ENCODE measurements around the gene SLC26A11.
"Not testable (repeated sequence)": the region's sequence is repeated elsewhere in the genome, so short reads cannot be mapped to it uniquely, and the experiment has no call there.

SLC26A11 gene

GRCh38 chr17:80195671-80196529, 24.3 kb upstream of the SLC26A11 start:
- in situ Hi-C loops (cut with MboI; ENCODE audit: low sequenced_read_pairs), result no loop called here

DNA sequence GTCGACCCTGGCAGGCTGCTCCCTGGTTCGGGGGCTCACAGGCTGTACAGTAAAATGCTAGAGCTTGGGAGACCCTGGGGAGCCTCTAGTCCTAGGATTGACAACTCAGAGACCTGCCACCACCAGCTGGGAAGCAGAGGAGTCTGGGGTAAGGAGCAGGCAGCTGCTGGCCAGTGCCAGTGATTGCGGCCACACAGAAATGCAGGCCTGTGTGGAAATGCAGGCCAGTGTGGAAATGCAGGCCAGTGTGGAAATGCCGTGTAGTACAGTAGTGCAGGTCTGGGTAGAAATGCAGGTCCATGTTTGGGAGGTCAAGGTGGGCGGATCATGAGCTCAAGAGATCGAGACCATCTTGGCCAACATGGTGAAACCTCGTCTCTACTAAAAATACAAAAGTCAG, 23.6 kb upstream of the SLC26A11 start:
- in situ Hi-C loops (cut with MboI; ENCODE audit: low sequenced_read_pairs), result no loop called here

- in situ Hi-C loops (cut with MboI; ENCODE audit: low sequenced_read_pairs), result no loop called here
Observed at GRCh38 chr17:80198144-80198661, 22.0 kb upstream of the SLC26A11 start.

DNA sequence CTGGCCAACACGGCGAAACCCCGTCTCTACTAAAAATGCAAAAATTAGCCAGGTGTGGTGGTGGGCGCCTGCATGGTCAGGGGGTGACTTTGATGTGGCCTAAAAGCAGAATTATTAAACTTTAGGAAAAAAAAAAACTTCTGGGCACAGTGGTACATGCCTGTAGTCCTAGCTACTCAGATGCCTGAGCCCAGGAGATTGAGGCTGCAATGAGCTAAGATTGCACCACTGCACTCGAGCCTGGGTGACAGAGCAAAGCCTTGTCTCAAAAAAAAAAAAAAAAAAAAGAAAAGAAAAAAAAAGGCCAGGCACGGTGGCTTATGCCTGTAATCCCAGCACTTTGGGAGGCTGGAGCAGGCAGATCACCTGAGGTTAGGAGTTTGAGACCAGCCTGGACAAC, 20.9 kb upstream of the SLC26A11 start:
- in situ Hi-C loops (cut with MboI; ENCODE audit: low sequenced_read_pairs), result not testable (repeated sequence)

GRCh38 chr17:80201446-80201845, 18.8 kb upstream of the SLC26A11 start:
- in situ Hi-C loops (cut with MboI; ENCODE audit: low sequenced_read_pairs), result no loop called here

GRCh38 chr17:80202197-80202596, 18.0 kb upstream of the SLC26A11 start:
- in situ Hi-C loops (cut with MboI; ENCODE audit: low sequenced_read_pairs), result no loop called here

GRCh38 chr17:80203471-80203963, 16.7 kb upstream of the SLC26A11 start:
- in situ Hi-C loops (cut with MboI; ENCODE audit: low sequenced_read_pairs), result no loop called here

GRCh38 chr17:80204626-80205468, 15.4 kb upstream of the SLC26A11 start:
- in situ Hi-C loops (cut with MboI; ENCODE audit: low sequenced_read_pairs), result no loop called here

GRCh38 chr17:80205811-80206210, 14.4 kb upstream of the SLC26A11 start:
- in situ Hi-C loops (cut with MboI; ENCODE audit: low sequenced_read_pairs), result no loop called here

DNA sequence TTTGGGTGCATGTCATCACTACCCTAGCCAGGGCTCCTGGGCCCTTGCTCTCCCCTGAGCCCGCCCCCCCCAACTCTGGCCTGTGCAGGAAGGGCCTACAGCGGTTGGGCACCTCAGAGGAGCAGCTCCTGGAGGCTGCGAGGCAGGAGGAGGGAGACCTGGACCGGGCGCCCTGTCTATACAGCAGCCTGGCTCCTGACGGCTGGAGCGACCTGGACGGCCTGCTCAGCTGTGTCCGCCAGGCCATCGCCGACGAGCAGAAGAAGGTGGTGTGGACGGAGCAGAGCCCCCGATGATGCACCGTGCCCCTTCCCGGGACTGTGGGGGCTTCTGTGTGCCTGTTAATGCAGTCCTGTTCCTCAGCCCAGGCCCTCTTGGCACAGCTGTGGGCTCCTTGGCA, 12.2 kb upstream of the SLC26A11 start:
- in situ Hi-C loops (cut with MboI; ENCODE audit: low sequenced_read_pairs), result no loop called here

DNA sequence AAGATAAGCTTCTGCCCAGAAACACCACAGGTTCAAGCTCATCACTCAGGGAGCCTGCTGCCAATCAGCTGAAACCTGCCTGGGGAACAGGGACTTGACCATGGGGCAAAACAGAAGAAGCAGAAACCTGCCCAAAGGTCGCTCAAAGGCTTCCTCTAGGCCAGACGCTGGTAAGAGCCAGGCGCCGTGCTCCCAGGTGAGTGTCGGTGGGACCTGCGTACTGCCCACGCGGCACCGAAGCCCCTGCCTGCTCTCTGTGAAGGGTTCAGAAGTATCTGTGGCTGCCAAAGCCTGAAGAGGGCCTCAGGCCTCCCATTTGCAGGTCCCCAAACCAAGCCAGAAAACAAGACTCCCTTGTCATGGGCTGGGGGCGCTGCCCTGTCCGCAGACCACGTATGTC, 10.5 kb upstream of the SLC26A11 start:
- in situ Hi-C loops (cut with MboI; ENCODE audit: low sequenced_read_pairs), result no loop called here

- in situ Hi-C loops (cut with MboI; ENCODE audit: low sequenced_read_pairs), result no loop called here
Observed at GRCh38 chr17:80210348-80211108, 9.7 kb upstream of the SLC26A11 start.

- in situ Hi-C loops (cut with MboI; ENCODE audit: low sequenced_read_pairs), result no loop called here
Observed at GRCh38 chr17:80212109-80212508, 8.1 kb upstream of the SLC26A11 start.

DNA sequence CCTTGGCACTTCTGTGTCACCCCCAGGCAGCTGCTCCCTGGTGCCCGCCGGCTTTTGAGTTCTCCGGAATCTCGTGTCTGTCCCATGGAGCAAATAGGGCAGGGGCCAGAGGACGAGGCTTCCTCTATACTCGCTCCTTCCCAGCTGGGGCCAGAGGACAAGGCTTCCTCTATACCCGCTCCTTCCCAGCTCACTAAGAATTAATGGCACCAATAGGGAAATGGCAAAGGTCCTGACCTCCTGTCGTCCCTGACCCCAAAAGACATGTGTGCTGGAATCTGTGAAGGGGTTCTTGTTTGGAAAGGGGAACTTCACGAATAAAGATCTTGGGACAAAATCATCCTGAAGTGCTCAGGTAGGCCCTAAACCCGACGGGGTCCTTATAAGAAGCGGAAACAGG, 7.7 kb upstream of the SLC26A11 start:
- in situ Hi-C loops (cut with MboI; ENCODE audit: low sequenced_read_pairs), result no loop called here

GRCh38 chr17:80212962-80213642, 7.1 kb upstream of the SLC26A11 start:
- in situ Hi-C loops (cut with MboI; ENCODE audit: low sequenced_read_pairs), result no loop called here

DNA sequence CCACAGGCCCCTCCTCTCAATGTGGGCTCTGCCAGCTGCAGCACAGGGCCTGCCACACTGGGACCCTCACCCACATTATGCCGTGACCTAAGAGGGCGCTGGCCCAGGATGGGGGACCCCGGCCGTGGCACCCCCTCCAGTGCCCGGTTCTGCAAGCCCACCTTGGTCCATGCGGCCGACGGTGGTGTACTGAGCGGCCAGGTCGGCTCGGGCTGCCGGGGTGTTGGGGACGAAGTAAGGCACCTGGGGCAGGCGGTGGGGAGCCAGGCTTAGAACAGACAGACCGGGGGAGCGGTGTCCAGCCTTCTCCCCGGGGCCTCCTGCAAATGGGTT, 6.6 kb upstream of the SLC26A11 start:
- in situ Hi-C loops (cut with MboI; ENCODE audit: low sequenced_read_pairs), result no loop called here

- in situ Hi-C loops (cut with MboI; ENCODE audit: low sequenced_read_pairs), result no loop called here
Observed at GRCh38 chr17:80214012-80214877, 6.0 kb upstream of the SLC26A11 start.

GRCh38 chr17:80214878-80215210, 5.4 kb upstream of the SLC26A11 start:
- in situ Hi-C loops (cut with MboI; ENCODE audit: low sequenced_read_pairs), result no loop called here

Measured in HL-60/S4 treated with phorbol 12-myristate 13-acetate at 8.2 ng/mL for 4 days and 3 days (cell line).